COLO668 (cell line): ENCODE data around the gene HMGA1.

Source experiments
- DNase-seq: peaks from one replicate; lab custom pipeline; 2025; ENCODE audit not compliant: unreplicated experiment; lab: John Stamatoyannopoulos, UW

Gene HMGA1, protein sequence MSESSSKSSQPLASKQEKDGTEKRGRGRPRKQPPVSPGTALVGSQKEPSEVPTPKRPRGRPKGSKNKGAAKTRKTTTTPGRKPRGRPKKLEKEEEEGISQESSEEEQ

DNA sequence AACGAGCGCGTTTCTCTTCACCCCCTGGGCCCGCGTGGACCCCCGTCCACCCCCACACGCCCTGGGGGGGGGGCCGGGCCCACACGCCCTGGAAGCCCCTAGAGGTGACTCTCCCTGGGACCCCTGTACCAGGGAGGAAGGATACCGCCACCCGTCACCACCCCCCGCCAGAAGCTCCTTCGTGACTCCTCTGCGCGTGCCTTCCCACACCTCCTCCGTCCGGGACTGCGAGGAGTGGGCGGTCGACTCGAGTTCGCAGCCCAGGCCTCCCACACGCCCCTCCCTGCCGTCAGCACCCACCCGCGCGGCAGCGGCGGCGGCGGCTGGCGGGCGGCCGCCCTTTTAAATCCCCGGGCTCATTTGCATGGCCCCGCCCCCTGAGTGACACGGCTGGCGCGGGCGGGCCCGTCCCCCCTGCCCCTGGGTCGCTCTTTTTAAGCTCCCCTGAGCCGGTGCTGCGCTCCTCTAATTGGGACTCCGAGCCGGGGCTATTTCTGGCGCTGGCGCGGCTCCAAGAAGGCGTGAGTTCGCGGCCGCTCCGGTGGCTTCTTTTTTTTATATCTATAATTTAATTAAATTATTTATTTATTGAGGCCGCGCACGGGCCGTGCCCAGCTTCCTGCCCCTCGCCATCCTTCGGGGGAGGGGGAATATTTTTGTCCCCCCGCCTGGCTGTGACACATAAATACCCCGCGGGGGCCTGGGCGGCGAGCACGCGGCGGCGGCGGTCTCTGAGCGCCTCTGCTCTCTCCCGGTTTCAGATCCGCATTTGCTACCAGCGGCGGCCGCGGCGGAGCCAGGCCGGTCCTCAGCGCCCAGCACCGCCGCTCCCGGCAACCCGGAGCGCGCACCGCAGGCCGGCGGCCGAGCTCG lies at the start of gene HMGA1:
Gene HMGA1 (plus strand): TSS at position 431 of the 873 bp plus-strand sequence. CDS start 3,908 bp downstream, outside the sequence.
- DNase-seq = peak; percentile 90

GRCh38 chr6:34189806-34190503 lies 46.7 kb upstream of the HMGA1 start:
- DNase-seq = no peak

DNA sequence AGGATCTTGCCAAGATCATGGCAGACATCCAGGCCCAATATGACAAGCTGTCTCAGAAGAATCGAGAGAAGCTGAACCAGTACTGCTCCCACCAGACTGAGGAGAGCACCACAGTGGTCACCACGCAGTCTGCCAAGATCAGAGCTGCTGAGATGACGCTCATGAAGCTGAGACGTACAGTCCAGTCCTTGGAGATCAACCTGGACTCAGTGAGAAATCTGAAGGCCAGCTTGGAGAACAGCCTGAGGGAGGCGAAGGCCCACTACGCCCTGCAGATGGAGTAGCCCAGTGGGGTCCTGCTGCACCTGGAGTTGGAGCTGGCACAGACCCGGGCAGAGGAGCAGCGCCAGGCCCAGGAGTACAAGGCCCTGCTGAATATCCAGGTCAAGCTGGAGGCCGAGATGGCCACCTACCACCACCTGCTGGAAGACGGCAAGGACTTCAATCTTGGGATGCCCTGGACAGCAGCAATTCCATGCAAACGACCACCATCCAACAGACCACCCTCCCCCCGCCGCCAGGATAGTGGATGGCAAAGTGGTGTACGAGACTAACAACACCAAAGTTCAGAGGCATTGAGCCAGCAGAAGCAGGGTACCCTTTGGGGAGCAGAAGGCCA lies 46.1 kb upstream of the HMGA1 start:
- DNase-seq = no peak

- DNase-seq = no peak
These were observed 41.9 kb upstream of the HMGA1 start for GRCh38 chr6:34194772-34195171.

DNA sequence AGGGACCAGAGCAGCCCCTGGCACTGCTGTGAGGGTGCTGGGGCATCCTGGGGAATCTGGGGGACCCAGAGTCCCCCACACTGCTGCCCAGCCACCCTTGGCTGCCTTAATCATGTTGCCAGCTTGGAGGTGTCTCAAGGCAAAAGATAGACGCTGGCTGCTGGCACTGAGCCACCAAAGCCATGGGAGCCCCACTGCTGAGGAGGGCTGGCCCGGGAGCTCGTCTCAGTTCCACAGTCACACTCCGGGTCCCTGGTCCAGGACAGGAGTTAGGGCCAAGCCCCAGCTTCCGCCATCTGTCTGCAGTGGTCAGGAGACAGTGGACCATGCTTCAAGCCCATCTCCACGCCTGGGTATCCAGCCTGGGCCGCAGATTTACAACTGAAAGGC lies 41.0 kb upstream of the HMGA1 start:
- no peak for DNase-seq

DNA sequence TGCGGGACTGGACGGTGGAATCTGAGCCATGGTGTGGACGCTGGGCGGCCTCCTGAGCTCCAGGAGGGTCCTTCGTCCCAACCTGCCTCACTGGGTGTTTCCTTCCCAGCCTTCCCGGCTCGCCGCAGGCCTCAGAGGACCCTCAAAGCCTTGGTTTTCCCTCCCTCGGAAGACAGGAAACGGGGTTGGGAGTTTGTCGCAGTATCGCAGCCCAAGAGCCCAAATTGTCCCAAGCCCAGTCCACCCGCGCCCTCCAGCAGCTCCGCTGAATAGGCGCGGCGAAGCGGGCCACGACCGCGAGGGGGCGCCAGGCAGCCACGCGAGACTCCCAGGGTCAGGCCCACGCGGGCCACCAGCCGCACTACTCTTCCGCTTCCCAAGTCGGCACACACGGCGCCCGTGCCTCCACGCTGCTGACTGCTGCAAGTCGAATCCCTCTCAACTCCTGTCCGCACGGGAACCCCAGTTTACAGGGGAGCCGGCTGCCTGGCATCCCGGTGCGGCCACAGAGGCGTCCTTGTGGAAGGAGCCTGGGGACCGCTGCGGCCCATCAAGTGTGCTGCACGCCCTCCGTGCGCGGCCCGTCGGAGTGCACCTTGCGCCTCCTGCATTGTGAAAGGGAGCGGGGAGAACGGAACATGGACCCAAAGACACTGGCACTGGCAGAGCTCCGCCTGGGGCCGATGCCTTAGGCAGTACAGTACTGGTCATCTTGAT lies 40.4 kb upstream of the HMGA1 start:
- peak; percentile 76 for DNase-seq

- peak; percentile 28 for DNase-seq
These were observed 39.9 kb upstream of the HMGA1 start for GRCh38 chr6:34196833-34197195.

- no peak for DNase-seq
These were observed 36.2 kb upstream of the HMGA1 start for GRCh38 chr6:34200340-34200971.

DNA sequence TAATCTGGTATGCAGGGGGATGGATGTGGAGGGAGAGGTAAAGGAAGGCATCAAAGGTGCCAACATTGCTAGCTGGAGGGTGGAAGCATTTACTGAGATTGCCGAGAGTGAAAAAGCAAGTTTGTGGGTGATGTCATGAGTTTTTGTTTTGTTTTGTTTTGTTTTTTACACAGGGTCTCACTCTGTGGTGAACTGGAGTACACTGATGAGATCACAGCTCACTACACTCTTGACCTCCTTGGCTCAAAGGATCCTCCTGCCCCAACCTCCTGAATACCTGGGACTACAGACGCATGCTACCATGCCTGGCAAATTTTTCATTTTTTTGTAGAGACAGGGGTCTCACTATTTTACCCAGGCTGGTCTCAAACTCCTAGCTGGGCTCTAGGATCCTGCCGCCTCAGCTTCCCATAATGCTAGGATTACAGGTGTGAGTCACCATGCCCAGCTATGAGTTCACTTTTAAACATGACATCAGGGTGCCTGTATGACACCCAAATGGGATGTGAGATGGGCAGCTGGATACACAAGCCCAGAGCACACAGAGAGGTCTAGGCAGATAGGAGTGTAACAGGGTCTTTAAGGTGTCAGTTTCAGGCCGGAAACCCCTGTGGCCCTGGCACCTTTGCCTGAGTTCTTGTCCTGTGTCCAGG lies 35.1 kb upstream of the HMGA1 start:
- DNase-seq = peak; percentile 12

DNA sequence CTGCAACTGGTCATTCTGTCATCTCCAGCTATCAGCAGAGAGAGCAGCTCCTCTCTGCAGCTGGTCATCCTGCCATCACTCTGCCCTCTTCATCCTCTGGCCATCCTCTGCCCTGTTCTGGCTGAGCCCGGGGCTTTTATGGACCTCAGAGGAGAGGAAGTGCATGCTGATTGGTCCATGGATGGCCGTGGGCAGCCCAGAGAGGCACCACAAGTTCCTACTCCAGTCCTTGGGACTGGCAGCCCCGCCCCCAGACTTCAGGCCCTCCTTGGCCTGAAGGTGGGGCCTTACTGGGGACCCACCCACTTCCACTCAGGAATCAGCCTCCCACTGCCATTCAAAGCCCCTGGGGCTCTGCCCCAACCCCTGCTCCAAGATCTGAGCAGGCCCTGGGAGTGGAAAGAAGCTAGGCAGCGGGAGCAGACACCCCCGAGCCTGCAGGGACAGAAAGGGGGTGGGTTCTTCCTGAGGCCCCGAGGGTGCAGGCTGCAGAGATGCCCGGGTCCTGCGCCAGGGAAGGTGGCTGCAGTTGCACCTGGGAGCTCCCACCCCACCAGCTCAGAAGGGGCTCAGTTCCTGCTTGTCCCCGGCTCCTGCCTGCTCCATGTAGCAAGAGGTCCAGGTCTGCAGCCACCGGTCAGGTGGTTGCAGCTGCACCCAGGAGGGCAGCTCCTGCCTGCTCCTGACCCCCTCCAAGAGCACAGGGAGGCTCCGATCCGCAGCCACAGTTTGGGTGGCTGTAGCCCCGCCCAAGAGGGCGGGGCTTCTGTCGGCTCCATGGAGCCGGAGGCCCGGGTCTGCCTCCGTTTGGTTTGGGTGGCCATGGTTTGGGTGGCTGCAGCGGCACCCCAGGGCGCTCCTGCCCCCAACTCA lies 34.1 kb upstream of the HMGA1 start:
- DNase-seq = no peak

DNA sequence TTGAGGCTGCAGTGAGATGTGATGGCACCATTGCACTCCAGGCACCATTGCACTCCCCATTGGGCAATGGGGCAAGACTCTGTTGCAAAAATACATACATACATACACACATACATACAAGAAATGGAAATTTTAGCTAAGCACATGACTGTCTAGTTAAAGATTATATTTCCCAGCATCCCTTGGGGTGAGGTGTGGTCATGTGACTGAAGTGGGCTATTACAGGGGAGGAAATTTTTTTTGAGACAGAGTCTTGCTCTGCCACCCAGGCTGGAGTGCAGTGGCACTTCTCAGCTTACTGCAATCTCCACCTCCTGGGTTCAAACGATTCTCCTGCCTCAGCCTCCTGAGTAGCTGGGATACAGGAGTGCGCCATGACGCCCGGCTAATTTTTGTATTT lies 32.0 kb upstream of the HMGA1 start:
- DNase-seq = no peak

DNA sequence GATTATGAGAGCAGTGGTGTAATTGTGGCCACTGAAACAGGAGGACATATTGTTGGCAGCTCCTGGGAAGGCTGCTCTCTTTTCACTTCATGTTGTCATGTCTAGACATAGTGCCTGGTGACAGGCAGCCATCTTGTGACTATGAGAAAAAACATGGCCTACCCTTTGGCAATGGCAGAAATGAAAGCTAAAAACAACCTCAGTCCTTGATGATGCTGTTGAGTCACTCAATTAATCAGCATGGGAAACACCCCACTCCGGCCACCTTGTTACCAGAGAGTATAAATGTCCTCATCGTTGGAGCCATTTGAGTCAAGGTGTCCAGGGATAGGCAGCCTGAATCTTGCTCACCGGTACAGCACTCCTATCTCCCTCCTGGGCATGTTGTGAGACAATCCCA lies 31.2 kb upstream of the HMGA1 start:
- DNase-seq = no peak

DNA sequence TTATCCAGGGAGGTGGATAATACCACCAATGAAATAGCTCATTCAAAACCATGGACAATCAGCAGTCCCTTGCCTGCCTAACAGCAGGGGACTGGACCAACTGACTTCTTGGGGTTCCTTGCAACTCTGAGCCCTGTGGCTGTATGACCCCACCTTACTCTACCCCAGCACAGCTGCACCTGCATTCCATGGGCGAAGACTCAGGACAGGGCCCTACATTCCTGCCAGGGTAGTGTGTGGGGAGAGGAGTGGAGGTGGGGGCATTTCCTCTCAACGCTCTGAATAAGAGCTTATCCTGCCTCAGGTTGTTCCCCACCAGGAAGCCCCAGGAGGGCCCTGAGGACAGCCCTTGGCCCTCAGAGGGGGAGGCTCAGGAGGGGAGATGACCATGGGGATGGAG lies 30.8 kb upstream of the HMGA1 start:
- DNase-seq = no peak

DNA sequence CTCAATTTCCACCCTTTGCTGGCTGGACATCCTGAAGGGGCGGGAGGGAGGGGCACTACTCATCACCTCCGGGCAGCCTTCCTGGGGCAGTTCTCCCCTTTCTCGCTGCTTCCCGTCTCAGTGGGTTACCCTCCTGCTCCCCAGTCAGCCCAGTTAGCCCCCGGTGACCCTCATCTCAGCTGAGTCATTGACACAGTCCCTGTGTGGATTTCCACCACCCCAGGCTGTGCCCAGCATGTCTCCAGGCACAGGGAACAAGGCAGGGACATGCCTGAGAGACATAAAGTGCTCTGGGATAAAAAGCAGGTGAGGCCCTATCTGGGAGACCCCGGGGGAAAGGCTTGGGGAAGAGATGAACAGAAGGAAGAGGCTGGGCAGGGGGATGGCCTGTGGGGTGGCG lies 29.9 kb upstream of the HMGA1 start:
- no peak for DNase-seq

- no peak for DNase-seq
These were observed 28.8 kb upstream of the HMGA1 start for GRCh38 chr6:34207695-34208443.

- no peak for DNase-seq
These were observed 22.9 kb upstream of the HMGA1 start for GRCh38 chr6:34213772-34214171.

DNA sequence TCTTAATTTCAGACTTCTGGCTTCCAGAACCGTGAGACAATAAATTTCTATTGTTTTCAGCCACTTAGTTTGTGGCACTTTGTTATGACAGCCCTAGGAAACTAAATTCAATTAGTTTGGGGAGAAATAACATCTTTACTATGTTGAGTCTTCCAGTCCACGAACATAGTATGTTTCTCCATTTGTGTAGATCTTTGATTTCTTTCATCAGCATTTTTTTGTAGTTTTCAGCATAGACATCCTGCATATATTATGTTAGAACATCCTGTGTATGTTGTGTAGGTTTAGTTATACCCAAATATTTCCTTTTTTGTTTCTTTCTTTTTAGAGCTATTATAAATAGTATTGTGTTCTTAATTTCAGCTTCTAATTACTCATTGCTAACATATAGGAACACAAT lies 18.0 kb upstream of the HMGA1 start:
- no peak for DNase-seq

DNA sequence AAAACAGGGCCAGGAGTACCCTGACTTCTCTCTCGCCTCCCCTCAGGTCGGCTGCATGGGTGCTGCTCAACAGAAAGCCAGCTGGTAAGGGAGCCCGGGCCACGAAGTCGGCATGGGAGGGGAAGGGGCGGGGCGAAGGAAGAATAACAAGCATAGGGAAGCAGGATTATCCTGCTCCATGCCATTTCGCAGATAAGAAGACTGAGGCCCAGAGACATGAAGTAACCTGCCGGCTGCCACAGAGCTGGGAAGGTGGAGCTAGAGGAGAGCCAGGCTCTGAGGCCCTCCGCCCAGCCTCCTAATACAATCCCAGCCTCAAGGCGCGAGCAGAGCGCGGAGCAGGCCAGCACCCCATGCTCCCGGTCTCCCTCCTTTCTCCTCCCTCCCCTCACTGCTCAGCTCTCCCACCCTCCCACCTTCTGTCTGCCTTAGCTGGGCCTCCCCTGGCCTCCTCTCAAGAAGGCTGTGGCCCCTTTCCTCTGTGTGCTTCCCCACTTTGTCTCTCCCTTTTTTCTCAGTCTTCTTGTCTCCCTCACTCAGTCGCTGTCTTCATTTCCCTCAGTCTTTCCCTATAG lies 13.2 kb upstream of the HMGA1 start:
- DNase-seq = no peak
